GM18502 (cell line): ENCODE data around the gene TBC1D1.

ENCODE experiments used
- ATAC-seq: cut with Tn5 transposase; IDR thresholded peaks from one replicate; pipeline ENCODE4 v1.9.1; 2021; ENCODE audit warnings: mild to moderate bottlenecking; ENCODE audit not compliant: unreplicated experiment, poor library complexity

The TBC1D1 gene

GRCh38 chr4:38155589-38156294, 264.9 kb downstream of the TBC1D1 start:
- no peak for ATAC-seq

DNA sequence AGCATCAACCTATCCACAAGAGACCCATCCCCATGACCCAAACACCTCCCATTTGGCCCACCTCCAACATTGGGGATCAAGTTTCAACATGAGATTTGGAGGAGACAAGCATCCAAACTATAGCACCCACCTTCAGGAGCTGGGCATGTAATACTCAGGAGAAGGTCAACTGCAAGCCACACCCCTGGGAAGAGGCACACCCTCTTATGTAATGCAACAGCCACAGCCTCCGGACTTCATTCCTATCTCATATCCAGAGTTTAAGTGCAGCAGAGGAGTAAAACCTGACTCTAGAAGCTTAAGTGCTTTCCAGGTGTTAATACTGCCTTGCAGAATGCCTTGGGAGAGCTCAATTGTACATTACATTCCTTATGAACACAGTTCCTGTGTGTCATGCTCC, 266.7 kb downstream of the TBC1D1 start:
- no peak for ATAC-seq

- ATAC-seq: peak; percentile 96
Observed at GRCh38 chr4:38160487-38161207, 269.8 kb downstream of the TBC1D1 start.

DNA sequence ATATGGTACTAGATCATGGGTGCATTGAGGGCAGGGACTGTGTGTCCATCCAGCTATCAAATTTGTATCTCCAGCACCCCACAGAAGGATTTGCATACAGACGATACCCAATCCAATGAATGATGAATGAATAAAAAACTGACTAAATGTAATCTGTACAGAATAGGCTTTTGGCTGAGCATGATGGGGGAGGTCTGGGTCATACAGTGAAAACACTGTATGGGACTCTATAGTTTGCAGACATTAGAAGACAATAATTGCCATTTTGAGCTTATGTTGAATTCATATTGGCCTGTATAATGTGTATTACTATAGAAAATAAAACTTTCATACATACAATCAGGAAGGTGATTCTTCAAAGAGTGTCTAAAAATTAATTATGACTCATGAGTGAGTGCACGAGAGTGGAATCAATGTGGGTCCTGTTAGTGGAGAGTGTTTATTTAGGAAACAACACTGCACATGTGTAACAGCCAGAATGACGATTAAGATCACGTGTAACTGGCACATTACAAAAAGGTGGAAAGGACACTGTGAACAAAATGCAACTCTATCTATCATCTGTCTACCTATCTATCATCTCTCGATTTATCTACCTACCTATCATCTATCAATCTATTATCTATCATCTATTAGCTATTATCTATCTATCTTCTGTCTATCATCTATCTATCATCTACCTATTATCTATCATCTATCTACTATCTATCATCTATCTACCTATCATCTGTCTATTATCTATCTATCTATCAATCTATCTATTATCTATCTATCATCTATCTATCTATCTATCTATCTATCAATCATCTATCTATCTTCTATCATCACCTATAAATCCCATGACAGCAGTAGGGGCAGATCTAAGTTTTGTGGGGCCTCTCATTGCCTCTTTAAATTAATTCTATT, 270.6 kb downstream of the TBC1D1 start:
- peak; percentile 11 for ATAC-seq

DNA sequence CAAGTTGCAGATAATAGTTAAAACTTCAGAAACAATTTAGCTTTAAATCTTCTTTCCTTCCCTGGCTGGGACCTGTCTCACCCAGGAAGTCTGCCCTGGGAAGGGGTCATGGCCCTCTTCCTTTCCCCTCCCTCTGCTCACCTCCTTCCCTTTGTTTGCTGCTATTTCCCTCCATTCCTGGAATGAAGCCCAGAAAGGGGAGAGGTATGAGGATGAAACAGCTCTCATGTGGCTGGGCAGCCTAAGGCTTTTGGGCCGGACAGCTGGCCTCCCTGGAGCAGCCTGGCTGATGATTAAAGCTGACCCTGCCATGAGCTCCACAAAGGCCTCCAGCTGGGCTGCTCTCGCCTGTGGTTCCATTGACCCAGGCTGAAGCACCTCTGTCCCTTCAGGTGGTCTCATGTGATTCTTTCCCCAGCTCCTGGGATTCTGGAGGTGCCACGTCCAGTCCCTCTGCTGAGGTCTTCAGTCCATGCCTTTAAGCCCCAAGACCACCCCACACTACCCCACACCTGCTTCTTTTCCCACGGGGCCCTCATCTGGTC, 271.4 kb downstream of the TBC1D1 start:
- no peak for ATAC-seq

GRCh38 chr4:38163216-38164006, 272.5 kb downstream of the TBC1D1 start:
- no peak for ATAC-seq

- no peak for ATAC-seq
Observed at GRCh38 chr4:38164346-38164745, 273.5 kb downstream of the TBC1D1 start.

DNA sequence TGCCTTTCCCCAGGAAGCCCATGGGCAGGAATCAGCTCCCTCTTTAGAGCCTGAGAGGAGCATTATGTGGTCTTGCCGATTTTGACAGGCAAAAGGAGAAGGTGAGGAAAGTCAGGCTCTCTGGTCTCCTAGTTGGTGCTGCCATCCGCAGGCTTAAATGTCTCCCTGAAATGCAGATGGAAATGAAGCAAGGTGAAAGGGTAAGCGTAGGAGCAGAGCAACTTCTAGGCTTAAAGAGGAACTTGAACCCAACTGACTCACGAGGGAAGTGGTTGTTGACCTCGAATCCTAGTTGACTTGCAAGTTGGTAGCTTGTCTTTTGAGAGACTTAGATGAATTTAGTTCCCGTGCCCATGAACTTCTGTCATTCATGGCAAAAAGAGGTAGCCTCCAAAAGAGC, 275.2 kb downstream of the TBC1D1 start:
- ATAC-seq: no peak

- ATAC-seq: no peak
Observed at GRCh38 chr4:38166768-38167167, 275.9 kb downstream of the TBC1D1 start.

- no peak for ATAC-seq
Observed at GRCh38 chr4:38167973-38168372, 277.1 kb downstream of the TBC1D1 start.

GRCh38 chr4:38169524-38169923, 278.6 kb downstream of the TBC1D1 start:
- no peak for ATAC-seq

DNA sequence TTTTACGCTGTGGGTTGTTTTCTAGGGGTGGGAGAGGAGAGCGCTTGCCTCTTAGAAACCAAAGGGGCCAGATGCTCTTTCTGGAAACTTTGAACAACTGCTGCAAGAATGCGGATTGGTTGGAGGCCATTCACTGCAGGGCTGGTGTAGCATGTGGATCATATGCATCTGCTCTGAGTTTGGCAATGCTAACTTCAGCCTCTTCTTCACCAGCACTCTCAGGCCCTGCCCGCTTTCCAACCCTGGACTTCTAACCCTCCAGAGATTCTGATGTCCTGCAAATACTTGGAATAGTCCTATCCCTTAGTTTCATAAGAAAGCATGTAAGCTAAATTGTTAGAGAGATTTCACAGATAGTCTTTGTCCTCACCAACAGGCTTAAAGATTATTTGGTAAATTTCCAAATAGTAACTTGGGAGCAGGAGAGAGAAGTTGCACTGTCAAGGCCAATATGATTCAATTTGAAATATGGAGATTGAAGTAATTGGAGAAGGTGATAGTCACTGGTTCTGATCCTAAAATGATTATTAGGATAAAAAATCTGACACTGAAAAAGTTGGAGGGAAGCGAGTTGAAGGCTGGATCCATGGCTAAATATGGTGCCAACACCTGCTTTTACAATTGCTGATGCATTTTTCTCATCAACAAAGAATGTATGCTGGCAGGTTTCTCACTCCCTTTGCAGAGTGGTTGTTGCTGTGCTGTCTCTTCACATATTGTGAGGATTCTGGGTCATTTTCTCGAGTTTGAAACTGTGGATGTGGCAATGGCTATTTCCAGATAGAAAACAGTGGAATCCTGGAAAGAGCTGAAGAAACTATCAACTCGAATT, 279.7 kb downstream of the TBC1D1 start:
- no peak for ATAC-seq

- ATAC-seq: no peak
Observed at GRCh38 chr4:38172078-38172477, 281.2 kb downstream of the TBC1D1 start.

- ATAC-seq: no peak
Observed at GRCh38 chr4:38173935-38174518, 283.1 kb downstream of the TBC1D1 start.

- no peak for ATAC-seq
Observed at GRCh38 chr4:38174801-38175200, 283.9 kb downstream of the TBC1D1 start.

GRCh38 chr4:38176165-38176564, 285.3 kb downstream of the TBC1D1 start:
- no peak for ATAC-seq

DNA sequence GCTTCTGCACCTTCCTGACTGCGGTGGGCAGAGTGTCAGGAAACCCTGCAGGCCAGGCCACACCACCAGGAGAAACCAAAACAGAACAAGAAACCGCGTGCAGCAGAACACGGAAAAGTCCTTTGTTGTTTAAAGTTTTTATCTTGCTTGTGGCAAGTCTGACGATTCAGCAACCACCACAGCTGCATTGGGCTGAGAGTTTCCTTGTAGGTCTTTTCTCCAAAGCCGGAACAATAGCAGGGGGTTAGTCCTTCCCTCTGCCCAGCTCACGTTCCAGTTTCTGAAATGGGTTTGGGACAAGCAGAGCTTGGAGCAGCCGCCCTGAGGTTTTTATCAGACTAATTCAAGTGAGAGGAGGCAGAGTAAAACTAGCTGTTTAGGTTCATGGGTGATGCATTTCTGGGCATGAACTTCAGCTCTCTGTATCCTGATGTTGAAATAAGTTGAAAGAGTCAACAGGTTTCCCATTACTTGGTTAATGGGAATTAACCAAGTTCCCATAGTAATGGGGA, 286.2 kb downstream of the TBC1D1 start:
- ATAC-seq: no peak

- no peak for ATAC-seq
Observed at GRCh38 chr4:38177641-38178391, 286.9 kb downstream of the TBC1D1 start.
